Astrocyte (in vitro differentiated cells and primary cell): ENCODE results near the gene B9D1.

Experiments used
- CTCF ChIP-seq: IDR thresholded peaks from 2 replicates; pipeline ENCODE4 v1.5.1; 2011; ENCODE audit warnings: low read depth, mild to moderate bottlenecking, inconsistent platforms, low read length, moderate library complexity; ENCODE audit not compliant: insufficient read depth
- EZH2 ChIP-seq: IDR thresholded peaks from 2 replicates; pipeline ENCODE4 v1.6.1; 2012; ENCODE audit warnings: mild to moderate bottlenecking, low read length, inconsistent platforms; ENCODE audit not compliant: insufficient read depth

- TF ChIP-seq CTCF (peak; percentile 35), EZH2 (no peak)
These were observed 24.2 kb downstream of the B9D1 start for GRCh38 chr17:19338031-19338990.
